ENCODE data around the gene TMEM87B. TPM values are rescaled to one million over a fixed set of nuclear protein-coding genes. Genes with fewer than 3 reads are reported as not detected.

TMEM87B gene
- total RNA-seq, 1 donor = 33.7 TPM

DNA sequence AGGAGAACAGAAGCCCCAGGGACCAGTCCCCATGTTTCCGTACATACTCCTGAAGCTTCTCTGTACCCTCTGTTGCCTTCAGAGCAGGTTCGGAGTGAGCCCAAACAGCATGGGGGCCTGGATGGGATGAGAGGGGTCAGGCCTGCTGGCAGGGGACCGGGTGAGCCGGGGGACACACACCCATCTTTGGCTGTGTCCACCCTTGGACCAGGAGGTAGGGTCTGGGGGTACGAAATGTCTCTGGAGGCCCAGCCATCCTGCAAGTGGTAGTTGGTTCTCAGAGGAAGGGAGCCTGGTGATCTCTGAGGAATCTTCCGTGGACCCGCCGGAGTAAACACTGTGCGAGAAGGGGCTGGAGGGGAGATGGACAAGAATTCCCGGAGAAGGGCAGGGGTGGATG lies 98.4 kb downstream of the TMEM87B start:
- H3K4me2 ChIP-seq (ENCODE audit: insufficient read depth, low read length) = no peak overlapping the region
- H3K36me3 ChIP-seq (ENCODE audit: insufficient read depth, low read length) = no peaks in the 10 kb centered on the region
- DNase-seq (ENCODE audit: insufficient read length, low spot score, missing footprints) = no peak

DNA sequence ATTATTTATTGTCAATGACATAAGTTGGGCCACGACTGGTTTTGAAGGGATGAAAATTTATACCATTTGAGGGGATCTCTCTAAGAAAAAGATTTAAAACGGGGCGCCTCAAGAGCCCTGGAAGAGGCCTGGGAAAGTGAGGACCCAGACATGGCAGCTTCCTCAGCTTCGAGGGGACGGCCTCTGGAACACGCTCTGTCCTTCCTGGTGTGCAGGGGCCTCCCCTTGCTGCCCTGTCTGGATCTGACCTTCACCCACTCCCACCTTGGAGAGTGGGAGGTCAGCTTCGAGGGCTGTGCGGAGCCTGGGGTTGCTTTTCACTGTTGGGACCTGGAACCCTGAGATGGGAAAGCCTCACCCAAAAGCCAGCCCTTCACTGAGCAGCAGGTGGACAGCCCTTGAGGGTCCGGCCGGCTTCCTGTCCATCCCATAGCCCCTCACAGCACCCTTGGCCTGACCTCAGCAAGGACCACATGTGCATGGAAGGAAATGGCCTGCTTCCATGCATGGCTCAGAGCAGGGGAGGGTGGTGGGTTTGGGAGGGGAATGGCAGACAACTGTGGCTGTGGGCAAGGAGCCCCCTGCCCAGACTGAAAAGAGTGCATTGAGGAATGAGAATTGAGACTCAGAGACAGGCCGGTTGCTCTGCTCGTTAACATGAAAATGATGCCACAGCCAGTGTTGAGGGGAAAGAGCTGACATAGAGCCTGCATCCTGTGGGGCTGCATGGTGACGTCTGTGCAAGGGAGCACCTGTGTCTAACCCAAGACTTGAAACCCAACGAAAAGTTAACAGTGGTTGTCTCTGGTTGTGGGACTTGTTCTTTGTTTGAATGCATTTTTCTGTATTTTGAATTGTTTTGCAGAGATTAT lies 99.4 kb downstream of the TMEM87B start:
- Histone ChIP-seq H3K4me3 (ENCODE audit: insufficient read depth, low read length) (no peak overlapping the region), H2AFZ (ENCODE audit: low read length) (no peak overlapping the region), H3K4me1 (ENCODE audit: insufficient read depth, low read length) (peaks cover 59% of the 10 kb centered on the region), H3K79me2 (ENCODE audit: insufficient read depth, low read length) (peaks cover 3% of the 10 kb centered on the region), H3K4me2 (ENCODE audit: insufficient read depth, low read length) (no peak overlapping the region), H4K20me1 (ENCODE audit: insufficient read depth, low read length) (no peaks in the 10 kb centered on the region), H3K36me3 (ENCODE audit: insufficient read depth, low read length) (no peaks in the 10 kb centered on the region), H3K27me3 (ENCODE audit: insufficient read depth, low read length) (no peaks in the 10 kb centered on the region), H3K27ac (ENCODE audit: low read depth, low read length) (peak overlapping the region; percentile 86), H3K9me3 (ENCODE audit: low read depth, low read length) (no peaks in the 10 kb centered on the region)
- no peak for DNase-seq (ENCODE audit: insufficient read length, low spot score, missing footprints)
- no peak for TF ChIP-seq CTCF (IDR thresholded peaks at IDR 0.05; ENCODE audit: extremely low read depth, low read depth, low read length)

More for the DNA sequence above, 98.4 kb downstream of the TMEM87B start:
- Histone ChIP-seq H3K79me2 (ENCODE audit: insufficient read depth, low read length) (peaks cover 3% of the 10 kb centered on the region), H2AFZ (ENCODE audit: low read length) (no peak overlapping the region), H3K4me3 (ENCODE audit: insufficient read depth, low read length) (no peak overlapping the region), H3K27ac (ENCODE audit: low read depth, low read length) (peak overlapping the region; percentile 98), H3K9me3 (ENCODE audit: low read depth, low read length) (no peaks in the 10 kb centered on the region), H3K27me3 (ENCODE audit: insufficient read depth, low read length) (no peaks in the 10 kb centered on the region), H4K20me1 (ENCODE audit: insufficient read depth, low read length) (no peaks in the 10 kb centered on the region), H3K4me1 (ENCODE audit: insufficient read depth, low read length) (peaks cover 69% of the 10 kb centered on the region)
- TF ChIP-seq CTCF (IDR thresholded peaks at IDR 0.05; ENCODE audit: extremely low read depth, low read depth, low read length) = no peak

DNA sequence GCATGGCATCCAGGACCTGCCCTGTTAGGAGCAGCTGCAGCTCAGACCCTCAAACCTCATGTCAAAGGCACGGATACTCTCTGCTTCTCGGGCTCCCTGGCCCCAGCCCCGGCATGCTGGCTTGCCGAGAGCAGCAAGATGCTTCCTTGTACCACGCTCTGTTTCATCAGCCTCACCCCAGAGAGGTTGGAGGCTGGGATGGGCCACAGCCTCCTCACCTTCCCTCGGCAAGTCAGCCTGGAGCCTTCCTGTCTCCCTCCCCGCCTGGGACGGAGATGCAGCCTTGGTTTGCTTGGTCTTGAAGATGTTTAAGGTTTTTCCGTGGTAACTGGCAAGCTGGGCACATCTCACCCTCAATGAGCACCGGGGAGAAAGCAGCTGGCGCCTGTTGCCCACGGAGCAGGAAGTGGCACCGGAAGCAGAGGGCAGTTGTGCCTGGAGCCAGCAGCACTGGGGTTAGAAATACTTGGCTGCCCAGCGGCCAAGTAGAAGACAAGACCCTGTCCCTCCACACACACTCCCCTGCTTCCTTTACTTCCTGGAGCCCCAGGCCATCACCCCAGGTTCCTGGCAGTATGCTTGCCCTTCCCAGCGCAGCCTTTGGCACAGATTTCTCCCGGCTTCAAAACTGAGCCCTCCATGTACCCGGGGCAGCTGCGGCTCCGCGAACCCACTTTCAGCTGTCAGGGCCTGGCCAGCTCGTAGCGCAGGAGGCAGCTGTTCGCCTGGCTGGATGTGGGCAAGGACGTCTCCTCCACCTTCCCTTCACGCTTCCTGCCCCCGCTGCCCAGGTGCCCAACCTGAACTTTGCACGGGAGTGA lies 100.5 kb downstream of the TMEM87B start:
- H3K36me3 ChIP-seq (ENCODE audit: insufficient read depth, low read length) = no peaks in the 10 kb centered on the region
- no peak overlapping the region for H2AFZ ChIP-seq (ENCODE audit: low read length)
- H3K27me3 ChIP-seq (ENCODE audit: insufficient read depth, low read length) = no peaks in the 10 kb centered on the region
- H3K4me2 ChIP-seq (ENCODE audit: insufficient read depth, low read length) = no peak overlapping the region
- H3K27ac ChIP-seq (ENCODE audit: low read depth, low read length) = peak overlapping the region; percentile 86
- TF ChIP-seq CTCF (IDR thresholded peaks at IDR 0.05; ENCODE audit: extremely low read depth, low read depth, low read length) = no peak
- H3K4me1 ChIP-seq (ENCODE audit: insufficient read depth, low read length) = peaks cover 50% of the 10 kb centered on the region
- H3K9me3 ChIP-seq (ENCODE audit: low read depth, low read length) = no peaks in the 10 kb centered on the region
- no peak overlapping the region for H3K4me3 ChIP-seq (ENCODE audit: insufficient read depth, low read length)
- no peaks in the 10 kb centered on the region for H4K20me1 ChIP-seq (ENCODE audit: insufficient read depth, low read length)
- peak; percentile 74 for DNase-seq (ENCODE audit: insufficient read length, low spot score, missing footprints)
- peaks cover 3% of the 10 kb centered on the region for H3K79me2 ChIP-seq (ENCODE audit: insufficient read depth, low read length)
